T-helper 2 cell treated with Interferon-gamma antibody and Interleukin-4, amounts not matched to agents 5 μg/mL and 100 μg/mL, for 36 hours (primary cell): ENCODE measurements around the gene SHISA5.
"Not testable (repeated sequence)": the region's sequence is repeated elsewhere in the genome, so short reads cannot be mapped to it uniquely, and the experiment has no call there.

Source experiments
- DNase-seq: peaks from one replicate; pipeline ENCODE4 v3.0.0; 2021; ENCODE audit warnings: low spot score
- H3K27ac Mint-ChIP-seq: one replicate; pipeline ENCODE4 v1.8.0; 2021; ENCODE audit warnings: mild to moderate bottlenecking, mixed read lengths
- H3K27me3 Mint-ChIP-seq: one replicate; pipeline ENCODE4 v1.8.0; 2021; ENCODE audit warnings: low read depth, mixed read lengths
- H3K36me3 Mint-ChIP-seq: one replicate; pipeline ENCODE4 v1.8.0; 2021; ENCODE audit warnings: low read depth, mixed read lengths
- H3K4me1 Mint-ChIP-seq: one replicate; pipeline ENCODE4 v1.8.0; 2021; ENCODE audit warnings: low read depth, mixed read lengths
- H3K4me3 Mint-ChIP-seq: one replicate; pipeline ENCODE4 v1.8.0; 2022; ENCODE audit warnings: mild to moderate bottlenecking, moderate library complexity, mixed read lengths
- H3K9me3 Mint-ChIP-seq: one replicate; pipeline ENCODE4 v1.8.0; 2021; ENCODE audit warnings: mixed read lengths

Gene SHISA5

GRCh38 chr3:48504051-48504946 lies at the start of gene SHISA5:
Gene SHISA5, minus strand, starts transcription at chr3:48504174. Its CDS starts 80 bp downstream, at chr3:48504094.
- H3K27me3 Mint-ChIP-seq: no peaks in the 10 kb centered on the region
- H3K4me1 Mint-ChIP-seq: peaks cover 39% of the 10 kb centered on the region
- DNase-seq: peak; percentile 52
- H3K27ac Mint-ChIP-seq: peak within 1 kb of the TSS; percentile 59
- H3K4me3 Mint-ChIP-seq: peak within 1 kb of the TSS; percentile 81
- H3K9me3 Mint-ChIP-seq: no peaks in the 10 kb centered on the region
- H3K36me3 Mint-ChIP-seq: peaks cover 6% of the 10 kb centered on the region

GRCh38 chr3:48553361-48553760 lies 49.4 kb upstream of the SHISA5 start:
- Mint-ChIP-seq H3K27ac (no peak overlapping the region), H3K36me3 (peaks cover 28% of the 10 kb centered on the region), H3K27me3 (no peaks in the 10 kb centered on the region), H3K4me1 (peaks cover 30% of the 10 kb centered on the region), H3K9me3 (no peaks in the 10 kb centered on the region), H3K4me3 (no peak overlapping the region)
- no peak for DNase-seq

GRCh38 chr3:48552111-48552951 lies 48.4 kb upstream of the SHISA5 start:
- Mint-ChIP-seq H3K4me1 (peaks cover 27% of the 10 kb centered on the region), H3K27ac (no peak overlapping the region), H3K9me3 (no peaks in the 10 kb centered on the region), H3K4me3 (no peak overlapping the region), H3K36me3 (peaks cover 34% of the 10 kb centered on the region), H3K27me3 (no peaks in the 10 kb centered on the region)
- DNase-seq: no peak

- Mint-ChIP-seq H3K4me1 (peaks cover 27% of the 10 kb centered on the region), H3K36me3 (peaks cover 37% of the 10 kb centered on the region)
- DNase-seq, H3K27me3 Mint-ChIP-seq, H3K27ac Mint-ChIP-seq, H3K9me3 Mint-ChIP-seq, H3K4me3 Mint-ChIP-seq: not testable (repeated sequence)
Observed at GRCh38 chr3:48551651-48552050, 47.7 kb upstream of the SHISA5 start.

GRCh38 chr3:48548729-48549705 lies 45.0 kb upstream of the SHISA5 start:
- peaks cover 16% of the 10 kb centered on the region for H3K4me1 Mint-ChIP-seq
- no peaks in the 10 kb centered on the region for H3K9me3 Mint-ChIP-seq
- peak; percentile 68 for DNase-seq
- no peaks in the 10 kb centered on the region for H3K27me3 Mint-ChIP-seq
- H3K36me3 Mint-ChIP-seq: peaks cover 33% of the 10 kb centered on the region
- no peak overlapping the region for H3K4me3 Mint-ChIP-seq
- H3K27ac Mint-ChIP-seq: no peak overlapping the region

GRCh38 chr3:48548126-48548525 lies 44.2 kb upstream of the SHISA5 start:
- Mint-ChIP-seq H3K27ac (no peak overlapping the region), H3K9me3 (no peaks in the 10 kb centered on the region), H3K27me3 (no peaks in the 10 kb centered on the region), H3K4me3 (no peak overlapping the region), H3K36me3 (peaks cover 31% of the 10 kb centered on the region), H3K4me1 (peaks cover 14% of the 10 kb centered on the region)
- no peak for DNase-seq

GRCh38 chr3:48546203-48546829 lies 42.3 kb upstream of the SHISA5 start:
- no peak overlapping the region for H3K4me3 Mint-ChIP-seq

GRCh38 chr3:48544141-48544540 lies 40.2 kb upstream of the SHISA5 start:
- Mint-ChIP-seq H3K4me1 (peaks cover 6% of the 10 kb centered on the region), H3K27ac (no peak overlapping the region), H3K36me3 (peaks cover 31% of the 10 kb centered on the region), H3K27me3 (no peaks in the 10 kb centered on the region), H3K4me3 (no peak overlapping the region), H3K9me3 (no peaks in the 10 kb centered on the region)
- no peak for DNase-seq

More at GRCh38 chr3:48546203-48546829, 42.3 kb upstream of the SHISA5 start:
- H3K36me3 Mint-ChIP-seq: peaks cover 34% of the 10 kb centered on the region
- no peak for DNase-seq
- H3K27me3 Mint-ChIP-seq: no peaks in the 10 kb centered on the region
- H3K9me3 Mint-ChIP-seq: no peaks in the 10 kb centered on the region
- H3K27ac Mint-ChIP-seq: no peak overlapping the region
- peaks cover 11% of the 10 kb centered on the region for H3K4me1 Mint-ChIP-seq

GRCh38 chr3:48543271-48543866 lies 39.4 kb upstream of the SHISA5 start:
- Mint-ChIP-seq H3K27ac (no peak overlapping the region), H3K4me1 (peaks cover 3% of the 10 kb centered on the region), H3K4me3 (no peak overlapping the region), H3K36me3 (peaks cover 31% of the 10 kb centered on the region), H3K27me3 (no peaks in the 10 kb centered on the region), H3K9me3 (no peaks in the 10 kb centered on the region)
- DNase-seq: no peak

GRCh38 chr3:48538451-48538850 lies 34.5 kb upstream of the SHISA5 start:
- Mint-ChIP-seq H3K4me3 (no peak overlapping the region), H3K4me1 (no peaks in the 10 kb centered on the region), H3K27ac (no peak overlapping the region), H3K36me3 (peaks cover 45% of the 10 kb centered on the region), H3K27me3 (no peaks in the 10 kb centered on the region), H3K9me3 (no peaks in the 10 kb centered on the region)
- DNase-seq: no peak

GRCh38 chr3:48536785-48537184 lies 32.8 kb upstream of the SHISA5 start:
- Mint-ChIP-seq H3K27ac (no peak overlapping the region), H3K9me3 (no peaks in the 10 kb centered on the region), H3K4me3 (no peak overlapping the region), H3K27me3 (no peaks in the 10 kb centered on the region), H3K36me3 (peaks cover 46% of the 10 kb centered on the region), H3K4me1 (peaks cover 3% of the 10 kb centered on the region)
- DNase-seq: no peak

- peaks cover 3% of the 10 kb centered on the region for H3K4me1 Mint-ChIP-seq
- no peak overlapping the region for H3K27ac Mint-ChIP-seq
- DNase-seq: no peak
- H3K36me3 Mint-ChIP-seq: peaks cover 45% of the 10 kb centered on the region
- no peak overlapping the region for H3K4me3 Mint-ChIP-seq
- H3K9me3 Mint-ChIP-seq: no peaks in the 10 kb centered on the region
- H3K27me3 Mint-ChIP-seq: no peaks in the 10 kb centered on the region
Observed at GRCh38 chr3:48536116-48536515, 32.1 kb upstream of the SHISA5 start.

- no peak for DNase-seq
- no peaks in the 10 kb centered on the region for H3K9me3 Mint-ChIP-seq
Observed at GRCh38 chr3:48535578-48535977, 31.6 kb upstream of the SHISA5 start.

More at GRCh38 chr3:48535578-48535977, 31.6 kb upstream of the SHISA5 start:
- H3K27ac Mint-ChIP-seq: no peak overlapping the region
- no peak overlapping the region for H3K4me3 Mint-ChIP-seq
- H3K36me3 Mint-ChIP-seq: peaks cover 45% of the 10 kb centered on the region
- H3K4me1 Mint-ChIP-seq: peaks cover 3% of the 10 kb centered on the region
- no peaks in the 10 kb centered on the region for H3K27me3 Mint-ChIP-seq
